GM21381 (cell line): ENCODE data around the gene MUC20.
"Not testable (repeated sequence)": the region's sequence is repeated elsewhere in the genome, so short reads cannot be mapped to it uniquely, and the experiment has no call there.

Source experiments
- ATAC-seq: cut with Tn5 transposase; IDR thresholded peaks from one replicate; pipeline ENCODE4 v1.9.1; 2021; ENCODE audit warnings: mild to moderate bottlenecking, moderate library complexity; ENCODE audit not compliant: unreplicated experiment

Gene MUC20

DNA sequence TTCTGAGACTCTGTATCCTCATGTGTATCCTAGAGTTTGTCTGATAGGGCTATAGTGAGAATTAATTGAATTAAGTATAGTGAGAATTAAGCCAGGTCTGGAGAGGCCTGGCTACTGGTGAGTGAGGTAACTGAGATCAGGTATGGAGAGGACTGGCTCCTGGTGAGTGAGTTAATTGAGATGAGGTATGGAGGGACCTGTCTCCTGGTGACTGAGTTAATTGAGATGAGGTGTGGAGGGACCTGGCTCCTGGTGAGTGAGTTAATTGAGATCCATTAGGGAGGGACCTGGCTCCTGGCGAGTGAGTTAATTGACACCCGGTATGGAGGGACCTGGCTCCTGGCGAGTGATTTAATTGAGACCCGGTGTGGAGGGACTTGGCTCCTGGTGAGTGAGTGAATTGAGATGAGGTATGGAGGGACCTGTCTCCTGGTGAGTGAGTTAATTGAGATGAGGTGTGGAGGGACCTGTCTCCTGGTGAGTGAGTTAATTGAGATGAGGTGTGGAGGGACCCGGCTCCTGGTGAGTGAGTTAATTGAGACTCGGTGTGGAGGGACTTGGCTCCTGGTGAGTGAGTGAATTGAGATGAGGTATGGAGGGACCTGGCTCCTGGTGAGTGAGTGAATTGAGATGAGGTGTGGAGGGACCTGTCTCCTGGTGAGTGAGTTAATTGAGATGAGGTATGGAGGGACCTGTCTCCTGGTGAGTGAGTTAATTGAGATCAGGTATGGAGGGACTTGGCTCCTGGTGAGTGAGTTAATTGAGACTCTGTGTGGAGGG is 10.5 kb upstream of the MUC20 start:
- ATAC-seq: not testable (repeated sequence)

DNA sequence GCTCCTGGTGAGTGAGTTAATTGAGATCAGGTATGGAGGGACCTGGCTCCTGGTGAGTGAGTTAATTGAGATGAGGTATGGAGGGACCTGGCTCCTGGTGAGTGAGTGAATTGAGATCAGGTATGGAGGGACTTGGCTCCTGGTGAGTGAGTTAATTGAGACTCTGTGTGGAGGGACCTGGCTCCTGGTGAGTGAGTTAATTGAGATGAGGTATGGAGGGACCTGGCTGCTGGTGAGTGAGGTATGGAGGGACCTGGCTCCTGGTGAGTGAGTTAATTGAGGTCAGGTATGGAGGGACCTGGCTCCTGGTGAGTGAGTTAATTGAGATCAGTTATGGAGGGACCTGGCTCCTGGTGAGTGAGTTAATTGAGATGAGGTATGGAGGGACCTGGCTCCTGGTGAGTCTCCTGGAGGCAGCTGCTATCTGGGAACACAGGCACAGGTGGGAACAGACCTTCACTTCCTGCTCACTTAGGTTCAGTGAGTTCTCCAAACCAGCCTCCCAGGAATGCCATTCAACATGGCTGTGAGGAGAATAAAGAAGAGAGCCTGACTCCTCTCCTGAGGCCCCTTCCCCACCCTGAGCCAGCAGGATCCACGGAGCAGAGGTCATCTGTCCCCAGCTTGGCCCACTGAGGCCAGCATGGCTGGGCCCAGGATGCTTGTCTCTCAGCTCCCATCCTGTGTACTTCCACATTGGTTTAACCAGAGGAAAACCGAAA is 9.5 kb upstream of the MUC20 start:
- ATAC-seq: not testable (repeated sequence)

DNA sequence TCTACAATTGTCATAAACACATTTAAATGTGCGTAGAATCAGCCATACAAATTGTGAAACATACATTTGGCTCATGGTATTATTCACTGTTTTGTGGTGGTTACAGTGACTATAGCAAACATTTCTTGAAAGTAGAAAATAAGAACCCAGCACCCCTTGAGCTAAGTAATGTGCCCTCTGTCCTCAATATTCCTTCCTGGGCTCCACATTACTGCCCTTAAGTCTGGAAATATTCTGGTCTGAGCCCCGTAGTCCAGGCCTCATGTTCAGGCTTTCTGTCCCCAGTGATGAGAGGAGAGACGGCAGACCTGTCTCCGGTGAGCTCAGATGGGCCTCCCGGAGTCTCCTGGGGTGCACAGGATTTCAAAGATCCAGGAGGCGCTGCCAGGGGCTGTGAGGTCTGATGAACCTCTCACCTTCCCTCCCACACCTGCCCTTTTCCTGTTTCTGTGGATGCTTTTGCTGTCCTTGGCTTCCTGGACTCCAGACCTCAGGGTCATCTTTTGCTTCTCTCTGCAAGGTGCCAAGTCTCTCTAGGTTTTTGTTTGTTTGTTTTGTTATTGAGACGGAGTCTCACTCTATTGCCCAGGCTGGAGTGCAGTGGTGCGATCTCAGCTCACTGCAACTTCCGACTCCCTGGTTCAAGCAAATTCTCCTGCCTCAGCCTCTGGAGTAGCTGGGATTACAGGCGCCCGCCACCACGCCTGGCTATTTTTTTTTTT is 8.8 kb upstream of the MUC20 start:
- ATAC-seq: no peak

DNA sequence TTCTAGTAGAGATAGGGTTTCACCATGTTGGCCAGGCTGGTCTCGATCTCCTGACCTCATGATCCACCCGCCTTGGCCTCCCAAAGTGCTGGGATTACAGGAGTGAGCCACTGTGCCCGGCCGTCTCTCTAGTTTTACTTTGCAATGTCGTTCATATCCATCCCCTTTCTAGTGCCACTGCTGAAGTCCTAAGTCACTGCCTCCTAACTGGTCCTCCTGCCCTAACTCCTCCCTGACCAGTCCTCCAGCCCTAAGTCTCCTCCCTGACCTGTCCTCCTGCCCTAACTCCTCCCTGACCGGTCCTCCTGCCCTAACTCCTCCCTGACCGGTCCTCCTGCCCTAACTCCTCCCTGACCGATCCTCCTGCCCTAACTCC is 8.3 kb upstream of the MUC20 start:
- ATAC-seq: not testable (repeated sequence)

DNA sequence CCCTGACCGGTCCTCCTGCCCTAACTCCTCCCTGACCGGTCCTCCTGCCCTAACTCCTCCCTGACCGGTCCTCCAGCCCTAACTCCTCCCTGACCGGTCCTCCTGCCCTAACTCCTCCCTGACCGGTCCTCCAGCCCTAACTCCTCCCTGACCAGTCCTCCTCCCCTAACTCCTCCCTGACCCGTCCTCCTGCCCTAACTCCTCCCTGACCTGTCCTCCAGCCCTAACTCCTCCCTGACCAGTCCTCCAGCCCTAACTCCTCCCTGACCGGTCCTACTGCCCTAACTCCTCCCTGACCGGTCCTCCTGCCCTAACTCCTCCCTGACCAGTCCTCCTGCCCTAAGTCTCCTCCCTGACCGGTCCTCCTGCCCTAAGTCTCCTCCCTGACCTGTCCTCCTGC is 7.6 kb upstream of the MUC20 start:
- not testable (repeated sequence) for ATAC-seq

DNA sequence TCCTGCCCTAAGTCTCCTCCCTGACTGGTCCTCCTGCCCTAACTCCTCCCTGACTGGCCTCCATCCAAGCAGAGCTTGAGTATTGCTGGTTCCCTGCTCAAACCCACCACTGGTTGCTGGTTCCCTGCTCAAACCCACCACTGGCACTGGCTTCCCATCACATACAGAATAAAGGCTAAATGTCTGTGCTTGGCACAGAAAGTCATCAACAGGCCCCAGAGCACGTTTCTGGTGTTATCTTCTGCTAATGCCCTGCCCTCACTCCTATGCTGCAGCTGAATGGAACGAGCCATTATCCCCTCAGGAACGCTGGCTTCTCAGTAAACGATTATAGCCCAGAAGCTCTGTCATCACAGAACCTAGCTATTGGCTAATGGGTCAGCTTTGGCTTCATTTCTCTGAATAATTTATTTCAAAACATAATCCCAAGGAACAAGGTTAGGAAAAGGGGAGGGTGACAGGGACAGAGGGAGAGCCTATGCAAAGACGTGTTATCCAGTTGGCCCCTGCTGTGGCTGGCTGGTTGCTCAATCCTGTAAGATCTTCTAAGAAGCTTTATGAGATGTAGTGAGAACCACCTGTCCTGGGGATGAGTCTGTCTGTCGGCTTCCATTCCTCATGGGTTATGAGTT is 6.3 kb upstream of the MUC20 start:
- ATAC-seq: no peak

DNA sequence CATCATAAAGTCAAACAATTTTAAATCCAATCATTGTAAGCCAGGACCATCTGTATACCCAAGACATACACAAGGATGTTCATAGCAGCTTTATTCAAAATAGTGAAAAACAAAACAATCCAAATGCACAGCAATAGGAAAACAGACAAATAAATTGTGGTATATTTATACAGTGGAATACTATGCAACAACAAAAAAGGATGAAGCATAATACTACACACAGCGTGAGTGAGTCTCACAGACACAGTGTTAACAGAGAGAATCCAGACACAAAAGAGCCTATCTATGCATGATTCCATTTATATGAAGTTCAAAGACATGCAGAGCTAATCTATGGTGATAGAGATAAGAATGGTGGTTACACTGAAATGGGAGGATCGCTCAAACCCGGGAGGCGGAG is 5.6 kb upstream of the MUC20 start:
- ATAC-seq: no peak

DNA sequence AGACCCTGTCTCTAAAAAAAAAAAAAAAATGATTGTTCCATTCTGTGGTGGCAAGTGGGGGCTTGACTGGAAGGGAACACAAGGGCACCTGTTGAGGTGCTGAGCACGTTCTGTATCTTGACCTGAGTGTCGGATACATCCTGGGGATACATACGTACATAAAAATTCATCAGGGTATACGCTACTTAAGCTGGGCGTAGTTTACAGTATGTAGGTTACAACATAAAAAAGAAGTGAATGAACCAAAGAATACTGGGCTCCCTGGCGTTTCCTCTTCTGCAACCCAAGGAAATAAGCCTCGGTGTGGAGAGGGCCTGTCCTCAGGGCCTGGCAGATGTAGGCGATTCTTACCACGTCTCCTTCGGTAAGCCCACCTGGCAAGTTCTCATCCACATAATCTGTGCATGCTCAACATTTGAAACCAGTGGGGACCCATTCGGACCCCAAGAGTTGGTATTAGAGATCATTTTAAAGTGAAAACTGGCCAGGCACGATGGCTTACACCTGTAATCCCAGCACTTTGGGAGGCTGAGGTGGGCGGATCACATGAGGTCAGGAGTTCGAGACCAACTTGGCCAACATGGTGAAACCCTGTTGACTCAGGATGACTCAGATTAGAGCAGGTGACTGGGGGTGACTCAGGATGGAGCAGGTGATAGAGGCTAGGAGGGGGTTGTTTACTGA is 5.1 kb upstream of the MUC20 start:
- no peak for ATAC-seq

DNA sequence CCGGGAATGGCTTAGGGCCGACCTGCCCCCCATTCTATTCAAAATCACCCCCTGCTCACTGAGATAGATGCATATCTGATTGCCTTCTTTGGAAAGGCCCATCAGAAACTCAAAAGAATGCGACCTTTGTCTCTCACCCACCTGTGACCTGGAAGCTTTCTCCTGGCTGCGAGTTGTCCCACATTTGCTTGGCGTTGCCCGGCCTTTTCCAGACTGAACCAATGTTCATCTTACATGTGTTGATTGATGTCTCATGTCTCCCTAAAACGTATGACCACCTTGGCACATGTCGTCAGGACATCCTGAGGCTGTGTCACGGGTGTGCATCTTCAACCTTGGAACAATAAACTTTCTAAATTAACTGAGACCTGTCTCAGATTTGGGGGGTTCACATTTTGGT is 3.4 kb upstream of the MUC20 start:
- ATAC-seq: no peak

DNA sequence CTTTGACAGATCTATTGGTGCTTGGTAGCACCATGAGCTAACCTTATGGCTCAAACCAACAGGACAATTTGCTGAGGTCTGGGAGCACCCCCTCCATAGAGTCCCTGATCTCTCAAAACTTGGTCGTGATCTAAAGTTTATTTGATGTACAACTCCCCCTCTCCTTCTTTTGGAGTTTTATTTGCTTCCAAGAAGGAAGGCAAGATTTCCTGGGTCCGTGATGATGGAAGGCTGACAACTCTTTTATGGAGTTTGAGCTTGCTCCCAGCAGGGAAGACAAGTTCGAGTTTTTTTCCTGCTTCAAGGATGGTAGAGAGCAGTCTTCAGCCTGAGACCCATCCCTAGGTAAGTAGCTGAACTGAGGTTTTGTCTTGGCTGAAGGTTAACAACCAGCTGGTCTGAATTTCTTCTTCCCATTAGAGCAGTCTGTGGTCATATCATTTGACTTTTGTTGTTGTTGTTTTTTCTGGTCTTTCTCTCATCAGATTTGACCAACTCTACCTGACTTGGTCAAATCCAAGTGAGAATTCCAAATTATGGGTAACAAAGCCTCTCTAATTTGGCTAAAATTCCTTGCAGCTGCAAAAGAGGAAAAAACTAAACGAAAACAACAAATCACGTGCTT is 2.8 kb upstream of the MUC20 start:
- no peak for ATAC-seq

DNA sequence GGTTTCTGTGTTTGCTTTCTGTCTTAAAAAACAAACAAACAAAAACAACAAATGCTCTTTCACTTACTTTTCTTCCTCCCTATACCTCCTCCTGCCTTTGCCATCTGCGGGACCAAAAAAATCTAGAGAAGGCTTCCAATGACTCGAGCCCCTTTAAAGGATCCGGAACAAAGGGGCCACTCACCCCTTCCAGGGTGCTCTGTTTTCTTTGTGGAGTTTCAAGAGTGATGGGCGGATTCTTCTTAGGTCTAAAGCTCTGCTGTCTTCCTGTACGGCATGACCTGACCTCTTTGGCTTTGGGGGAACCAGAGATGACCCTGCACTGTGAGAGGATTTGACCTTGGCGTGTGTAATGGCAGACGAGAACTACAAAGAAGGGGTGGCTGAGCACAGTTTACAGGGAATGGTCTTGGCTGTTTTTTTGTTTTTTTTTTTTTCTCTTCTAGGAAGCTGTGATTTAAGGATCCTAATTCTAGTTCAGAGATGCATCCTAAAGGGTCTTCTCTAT is 2.2 kb upstream of the MUC20 start:
- ATAC-seq: no peak

DNA sequence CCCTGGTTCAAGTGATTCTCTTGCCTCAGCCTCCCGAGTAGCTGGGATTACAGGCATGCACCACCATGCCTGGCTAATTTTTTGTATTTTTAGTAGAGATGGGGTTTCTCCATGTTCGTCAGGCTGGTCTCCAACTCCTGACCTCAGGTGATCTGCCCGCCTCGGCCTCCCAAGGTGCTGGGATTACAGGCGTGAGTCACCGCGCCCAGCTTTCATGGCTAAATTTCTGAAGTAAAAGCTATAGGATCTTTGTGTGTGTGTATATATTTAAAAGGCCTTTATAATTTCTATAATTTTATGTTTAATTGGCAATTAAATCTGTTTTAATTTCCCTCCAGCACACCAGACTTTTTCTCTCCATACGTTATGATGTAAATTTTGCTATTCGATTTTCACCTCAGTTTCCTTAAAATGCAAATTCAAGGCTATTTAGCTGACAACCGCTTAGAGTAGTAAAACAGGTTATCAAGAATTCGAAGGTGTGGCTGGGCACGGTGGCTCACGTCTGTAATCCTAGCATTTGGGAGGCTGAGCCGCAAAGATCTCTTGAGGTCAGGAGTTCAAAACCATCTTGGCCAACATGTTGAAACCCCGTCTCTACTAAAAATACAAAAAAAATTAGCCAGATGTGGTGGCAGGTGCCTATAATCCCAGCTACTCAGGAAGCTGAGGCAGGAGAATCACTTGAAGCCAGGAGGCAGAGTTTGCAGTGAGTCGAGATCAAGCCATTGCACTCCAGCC is 1.1 kb upstream of the MUC20 start:
- not testable (repeated sequence) for ATAC-seq

DNA sequence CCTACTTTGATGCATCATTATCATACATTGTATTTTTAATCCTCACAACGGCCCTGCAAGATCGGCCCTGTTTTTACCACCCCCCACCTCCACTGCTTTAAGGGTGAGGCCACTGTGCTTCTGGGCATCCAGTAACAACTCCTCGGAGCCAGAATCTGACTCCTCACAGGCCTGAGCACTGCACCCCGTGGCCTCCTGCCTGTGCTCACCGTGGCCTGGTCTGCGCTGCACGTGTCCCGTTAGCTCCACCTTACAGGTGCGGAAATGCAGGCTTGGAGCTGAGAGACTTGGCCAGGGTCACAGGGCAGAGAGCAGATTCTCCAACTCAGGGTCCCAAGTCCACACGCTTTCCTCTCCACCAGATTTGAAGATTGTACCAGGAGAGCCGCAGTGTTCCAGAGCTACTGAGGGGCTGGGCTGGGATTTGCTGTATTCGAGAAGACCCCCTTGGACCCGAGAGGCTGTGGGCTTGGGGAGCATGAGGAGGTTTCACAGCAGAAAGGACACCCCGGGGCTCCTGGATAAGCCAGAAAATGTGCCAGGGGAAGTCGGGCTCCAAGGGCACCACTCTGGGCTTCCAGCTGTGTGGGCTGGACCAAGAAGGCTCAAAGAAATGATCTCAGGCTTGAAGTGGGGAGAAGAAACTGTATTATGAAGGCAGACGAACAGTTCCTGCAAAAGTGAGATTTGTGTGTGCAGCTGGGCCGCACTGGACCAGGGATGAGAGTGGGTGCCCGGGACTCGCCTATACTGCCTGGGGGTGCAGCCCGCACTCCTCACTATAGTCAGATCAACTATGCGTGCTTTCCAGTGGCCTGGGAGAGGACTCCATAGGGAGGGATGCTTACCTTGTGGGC is 1.6 kb downstream of the MUC20 start:
- ATAC-seq: not testable (repeated sequence)

DNA sequence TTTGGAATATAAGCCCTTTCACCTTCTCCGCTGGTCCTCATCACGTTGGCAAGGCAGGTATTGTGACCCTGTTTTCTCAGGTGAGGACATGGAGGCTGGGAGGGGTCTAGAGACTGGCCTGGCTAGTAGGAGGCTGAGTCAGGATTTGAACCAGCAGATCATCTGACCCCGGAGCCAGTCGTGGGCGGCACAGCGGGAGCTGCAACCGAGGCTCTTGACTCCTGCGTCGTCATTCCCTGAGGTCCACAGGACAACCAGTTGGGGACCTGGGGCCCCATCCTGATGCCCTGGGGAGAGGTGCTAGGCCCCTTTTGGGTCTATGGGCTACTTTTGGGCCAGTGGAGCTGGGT is 2.2 kb downstream of the MUC20 start:
- ATAC-seq: not testable (repeated sequence)

DNA sequence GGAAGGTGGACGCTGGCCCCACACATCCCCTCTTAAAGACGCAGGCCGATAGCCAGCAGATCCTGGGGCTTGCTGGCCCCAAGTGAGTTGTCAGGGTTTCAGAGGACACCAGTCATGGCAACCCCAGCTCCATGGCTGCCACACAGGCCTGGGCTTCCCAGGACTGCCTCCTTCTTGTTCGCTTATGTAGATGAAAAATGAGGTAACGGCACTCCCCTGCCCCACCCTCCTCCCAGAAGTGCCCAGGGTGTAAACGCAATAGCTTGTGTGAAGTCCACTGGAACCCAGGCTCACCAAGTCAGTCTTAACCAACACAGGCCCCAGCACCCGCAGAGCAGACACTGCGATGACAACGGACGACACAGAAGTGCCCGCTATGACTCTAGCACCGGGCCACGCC is 3.6 kb downstream of the MUC20 start:
- not testable (repeated sequence) for ATAC-seq

DNA sequence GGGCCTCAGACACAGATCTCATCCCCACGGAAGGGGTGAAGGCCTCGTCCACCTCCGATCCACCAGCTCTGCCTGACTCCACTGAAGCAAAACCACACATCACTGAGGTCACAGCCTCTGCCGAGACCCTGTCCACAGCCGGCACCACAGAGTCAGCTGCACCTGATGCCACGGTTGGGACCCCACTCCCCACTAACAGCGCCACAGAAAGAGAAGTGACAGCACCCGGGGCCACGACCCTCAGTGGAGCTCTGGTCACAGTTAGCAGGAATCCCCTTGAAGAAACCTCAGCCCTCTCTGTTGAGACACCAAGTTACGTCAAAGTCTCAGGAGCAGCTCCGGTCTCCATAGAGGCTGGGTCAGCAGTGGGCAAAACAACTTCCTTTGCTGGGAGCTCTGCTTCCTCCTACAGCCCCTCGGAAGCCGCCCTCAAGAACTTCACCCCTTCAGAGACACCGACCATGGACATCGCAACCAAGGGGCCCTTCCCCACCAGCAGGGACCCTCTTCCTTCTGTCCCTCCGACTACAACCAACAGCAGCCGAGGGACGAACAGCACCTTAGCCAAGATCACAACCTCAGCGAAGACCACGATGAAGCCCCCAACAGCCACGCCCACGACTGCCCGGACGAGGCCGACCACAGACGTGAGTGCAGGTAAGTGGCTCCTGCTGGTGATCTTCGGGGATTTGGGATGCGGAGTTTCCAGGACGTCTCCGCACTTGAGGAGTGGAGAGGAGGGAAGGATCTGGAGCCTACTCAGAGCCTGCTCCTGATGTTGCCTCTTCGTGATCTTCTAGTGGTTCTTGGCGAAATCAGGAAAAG is 5.3 kb downstream of the MUC20 start:
- not testable (repeated sequence) for ATAC-seq

DNA sequence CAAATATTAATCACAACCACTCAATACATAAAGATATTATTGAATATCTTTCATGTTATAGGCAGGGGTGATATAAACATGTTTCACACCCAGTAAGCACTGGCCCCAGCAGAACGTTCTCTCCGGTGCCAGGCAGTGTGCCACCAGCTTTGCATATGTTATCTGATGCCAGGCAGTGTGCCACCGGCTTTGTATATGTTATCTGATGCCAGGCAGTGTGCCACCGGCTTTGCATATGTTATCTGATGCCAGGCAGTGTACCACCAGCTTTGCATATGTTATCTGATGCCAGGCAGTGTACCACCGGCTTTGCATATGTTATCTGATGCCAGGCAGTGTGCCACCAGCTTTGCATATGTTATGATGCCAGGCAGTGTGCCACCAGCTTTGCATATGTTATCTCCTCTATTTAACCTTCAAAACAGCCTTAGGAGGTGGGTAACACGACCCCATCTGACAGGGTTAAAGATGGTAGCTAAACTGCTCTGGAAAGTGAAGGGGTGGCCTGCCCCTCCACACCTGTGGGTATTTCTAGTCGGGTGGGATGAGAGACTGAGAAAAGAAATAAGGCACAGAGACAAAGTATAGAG is 6.9 kb downstream of the MUC20 start:
- ATAC-seq: no peak
